GM23338 (cell line): ENCODE data around the gene ERO1A. TPM values are rescaled to one million over a fixed set of nuclear protein-coding genes. Genes with fewer than 3 reads are reported as not detected.

Experiments
- ATAC-seq: fragments of 200-7000 bp; cut with Tn5 transposase; 3 replicates; pipeline ENCODE4 v1.9.1; 2020
- DNase-seq: peaks from one replicate; pipeline ENCODE4 v3.0.0-alpha.2; 2015; ENCODE audit warnings: low spot score
- H2AFZ ChIP-seq: fragments of 200-600 bp; sonication (generic); 2 replicates; pipeline ENCODE4 v1.8.0; 2016; ENCODE audit warnings: antibody characterized with exemption, mild to moderate bottlenecking, moderate library complexity
- H3F3A ChIP-seq: fragments of 200-600 bp; sonication (generic); replicated peaks from 2 replicates; pipeline ENCODE4 v1.8.0; 2017; ENCODE audit warnings: antibody characterized with exemption, mixed run types, low read depth
- H3K27ac ChIP-seq: fragments of 200-600 bp; sonication (generic); 2 replicates; pipeline ENCODE4 v1.6.1; 2016; ENCODE audit warnings: low read depth
- H3K27me3 ChIP-seq: fragments of 200-600 bp; sonication (generic); 2 replicates; pipeline ENCODE4 v1.8.0; 2016; ENCODE audit warnings: mild to moderate bottlenecking, mixed run types, moderate library complexity; ENCODE audit not compliant: insufficient read depth
- H3K36me3 ChIP-seq: fragments of 200-600 bp; sonication (generic); 2 replicates; pipeline ENCODE4 v1.8.0; 2016; ENCODE audit warnings: mild to moderate bottlenecking; ENCODE audit not compliant: insufficient read depth
- H3K4me1 ChIP-seq: fragments of 200-600 bp; sonication (generic); 2 replicates; pipeline ENCODE4 v1.8.0; 2016; ENCODE audit warnings: mild to moderate bottlenecking, moderate library complexity; ENCODE audit not compliant: insufficient read depth
- H3K4me2 ChIP-seq: fragments of 200-600 bp; sonication (generic); 2 replicates; pipeline ENCODE4 v1.7.1; 2017; ENCODE audit warnings: mixed run types
- H3K4me3 ChIP-seq: fragments of 200-600 bp; sonication (generic); 2 replicates; pipeline ENCODE4 v1.6.1; 2016; ENCODE audit warnings: mixed run types
- H3K79me2 ChIP-seq: fragments of 200-600 bp; sonication (generic); replicated peaks from 2 replicates; pipeline ENCODE4 v1.8.0; 2017; ENCODE audit warnings: mild to moderate bottlenecking; ENCODE audit not compliant: insufficient read depth
- H3K9me2 ChIP-seq: fragments of 200-600 bp; sonication (generic); 2 replicates; pipeline ENCODE4 v1.8.0; 2017; ENCODE audit not compliant: insufficient read depth
- H4K20me1 ChIP-seq: fragments of 200-600 bp; sonication (generic); replicated peaks from 2 replicates; pipeline ENCODE4 v1.8.0; 2017; ENCODE audit warnings: mild to moderate bottlenecking; ENCODE audit not compliant: insufficient read depth
- H3K27ac Mint-ChIP-seq: 2 replicates; pipeline ENCODE4 v1.8.0; 2020; ENCODE audit warnings: inconsistent platforms, mild to moderate bottlenecking, moderate library complexity, mixed read lengths
- H3K27me3 Mint-ChIP-seq: 3 replicates; pipeline ENCODE4 v1.8.0; 2022; ENCODE audit warnings: low read depth, mild to moderate bottlenecking, moderate library complexity, mixed read lengths, inconsistent platforms; ENCODE audit not compliant: insufficient read depth, poor library complexity
- H3K36me3 Mint-ChIP-seq: 3 replicates; pipeline ENCODE4 v1.8.0; 2021; ENCODE audit warnings: low read depth, mild to moderate bottlenecking, inconsistent platforms, moderate library complexity, mixed read lengths
- H3K4me1 Mint-ChIP-seq: 3 replicates; pipeline ENCODE4 v1.8.0; 2020; ENCODE audit warnings: mild to moderate bottlenecking, inconsistent platforms, mixed read lengths
- H3K4me3 Mint-ChIP-seq: 3 replicates; pipeline ENCODE4 v1.8.0; 2021; ENCODE audit warnings: moderate library complexity, mild to moderate bottlenecking, inconsistent platforms, mixed read lengths
- H3K9me3 Mint-ChIP-seq: 3 replicates; pipeline ENCODE4 v1.8.0; 2020; ENCODE audit warnings: moderate library complexity, mild to moderate bottlenecking, inconsistent platforms, mixed read lengths
- CREB1 ChIP-seq: fragments of 250-450 bp; sonication (Bioruptor Pico); IDR thresholded peaks from 2 replicates; pipeline ENCODE4 v1.5.0; 2020; ENCODE audit warnings: low read depth, mild to moderate bottlenecking, moderate library complexity
- EZH2 ChIP-seq: fragments of 200-600 bp; sonication (generic); IDR thresholded peaks from one replicate; pipeline ENCODE4 v1.8.0; 2017; ENCODE audit warnings: antibody characterized with exemption, mild to moderate bottlenecking, low read depth; ENCODE audit not compliant: unreplicated experiment
- EZH2phosphoT487 ChIP-seq: fragments of 200-600 bp; sonication (generic); IDR thresholded peaks from one replicate; pipeline ENCODE4 v1.8.1; 2018; ENCODE audit warnings: antibody characterized with exemption; ENCODE audit not compliant: unreplicated experiment
- JUNB ChIP-seq: IDR thresholded peaks from one replicate; pipeline ENCODE4 v1.6.1; 2016; ENCODE audit warnings: antibody characterized with exemption; ENCODE audit not compliant: unreplicated experiment
- NANOG ChIP-seq: IDR thresholded peaks from 2 replicates; pipeline ENCODE4 v1.6.1; 2016; ENCODE audit warnings: antibody characterized with exemption, borderline replicate concordance
- POLR2AphosphoS5 ChIP-seq: IDR thresholded peaks from 2 replicates; pipeline ENCODE4 v1.6.1; 2016; ENCODE audit warnings: antibody characterized with exemption, low read depth
- STAT1 ChIP-seq: IDR thresholded peaks from one replicate; pipeline ENCODE4 v1.6.1; 2016; ENCODE audit warnings: antibody characterized with exemption; ENCODE audit not compliant: unreplicated experiment
- ZNF114 ChIP-seq: fragments of 250-450 bp; sonication (Bioruptor Pico); IDR thresholded peaks from 2 replicates; pipeline ENCODE4 v1.5.0; 2020; ENCODE audit warnings: mild to moderate bottlenecking, moderate library complexity
- ZNF331 ChIP-seq: fragments of 250-450 bp; sonication (Bioruptor Pico); IDR thresholded peaks from 2 replicates; pipeline ENCODE4 v1.5.0; 2020; ENCODE audit warnings: low read depth, mild to moderate bottlenecking, moderate library complexity
- polyA plus RNA-seq: library from polyadenylated mRNA; unstranded; fragments of >200 nt; fragmentation: Nextera tagmentation; extraction: Ambion mirVana; gene quantifications from 2 replicates; pipeline ENCODE4 v1.2.1, GENCODE V29; 2016
- total RNA-seq: library from RNA; depleted of rRNA; stranded (reverse); fragments of >200 nt; shearing (Covaris generic); gene quantifications from 2 replicates; pipeline ENCODE4 v1.2.3, GENCODE V29; 2014
- TF ChIP-seq, protein P1 (sequence below): IDR thresholded peaks from one replicate; pipeline ENCODE4 v1.6.1; 2018; ENCODE audit warnings: antibody characterized with exemption; ENCODE audit not compliant: unreplicated experiment
- TF ChIP-seq, protein P2 (sequence below), 2 experiments: fragments of 200-600 bp in 1 of 2; sonication (generic) in 1 of 2; conservative IDR thresholded peaks; 2 replicates each; pipeline versions ENCODE4 v1.5.1 to v1.6.1; 2016 to 2017; ENCODE audit warnings: antibody characterized with exemption in 2 of 2, low read depth in 2 of 2, mild to moderate bottlenecking in 2 of 2, moderate library complexity in 1 of 2
- TF ChIP-seq, protein P3 (sequence below): fragments of 250-450 bp; sonication (Bioruptor Pico); IDR thresholded peaks from 2 replicates; pipeline ENCODE4 v1.5.0; 2020; ENCODE audit warnings: mild to moderate bottlenecking, moderate library complexity
- TF ChIP-seq, protein P4 (sequence below): IDR thresholded peaks from 2 replicates; pipeline ENCODE4 v1.6.1; 2016; ENCODE audit warnings: antibody characterized with exemption

ERO1A gene
- total and polyA plus RNA-seq, 2 experiments from 2014 or later: 25.2 to 44.7 TPM

DNA sequence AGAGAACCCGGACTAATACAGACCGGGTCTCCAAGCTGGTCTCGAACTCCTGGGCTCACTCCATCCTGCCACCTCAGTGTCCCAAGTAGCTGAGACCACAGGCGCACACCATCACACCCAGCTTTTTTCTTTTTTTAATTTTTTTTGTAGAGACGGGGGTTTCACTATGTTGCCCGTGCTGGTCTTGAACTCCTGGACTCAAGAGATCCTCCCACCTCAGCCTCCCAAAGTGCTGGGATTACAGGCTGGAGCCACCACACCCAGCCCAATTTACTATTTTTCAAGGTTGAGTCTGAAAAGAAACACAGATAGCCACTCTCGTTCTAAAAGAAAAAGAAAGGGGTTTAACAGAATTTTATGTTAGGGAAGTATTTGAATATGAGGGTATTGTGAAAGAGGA lies 1.8 kb downstream of the ERO1A start:
- no peak overlapping the region for H3K4me2 ChIP-seq
- TF ChIP-seq POLR2AphosphoS5: no peak
- no peak for TF ChIP-seq EZH2
- TF ChIP-seq, protein P1, sequence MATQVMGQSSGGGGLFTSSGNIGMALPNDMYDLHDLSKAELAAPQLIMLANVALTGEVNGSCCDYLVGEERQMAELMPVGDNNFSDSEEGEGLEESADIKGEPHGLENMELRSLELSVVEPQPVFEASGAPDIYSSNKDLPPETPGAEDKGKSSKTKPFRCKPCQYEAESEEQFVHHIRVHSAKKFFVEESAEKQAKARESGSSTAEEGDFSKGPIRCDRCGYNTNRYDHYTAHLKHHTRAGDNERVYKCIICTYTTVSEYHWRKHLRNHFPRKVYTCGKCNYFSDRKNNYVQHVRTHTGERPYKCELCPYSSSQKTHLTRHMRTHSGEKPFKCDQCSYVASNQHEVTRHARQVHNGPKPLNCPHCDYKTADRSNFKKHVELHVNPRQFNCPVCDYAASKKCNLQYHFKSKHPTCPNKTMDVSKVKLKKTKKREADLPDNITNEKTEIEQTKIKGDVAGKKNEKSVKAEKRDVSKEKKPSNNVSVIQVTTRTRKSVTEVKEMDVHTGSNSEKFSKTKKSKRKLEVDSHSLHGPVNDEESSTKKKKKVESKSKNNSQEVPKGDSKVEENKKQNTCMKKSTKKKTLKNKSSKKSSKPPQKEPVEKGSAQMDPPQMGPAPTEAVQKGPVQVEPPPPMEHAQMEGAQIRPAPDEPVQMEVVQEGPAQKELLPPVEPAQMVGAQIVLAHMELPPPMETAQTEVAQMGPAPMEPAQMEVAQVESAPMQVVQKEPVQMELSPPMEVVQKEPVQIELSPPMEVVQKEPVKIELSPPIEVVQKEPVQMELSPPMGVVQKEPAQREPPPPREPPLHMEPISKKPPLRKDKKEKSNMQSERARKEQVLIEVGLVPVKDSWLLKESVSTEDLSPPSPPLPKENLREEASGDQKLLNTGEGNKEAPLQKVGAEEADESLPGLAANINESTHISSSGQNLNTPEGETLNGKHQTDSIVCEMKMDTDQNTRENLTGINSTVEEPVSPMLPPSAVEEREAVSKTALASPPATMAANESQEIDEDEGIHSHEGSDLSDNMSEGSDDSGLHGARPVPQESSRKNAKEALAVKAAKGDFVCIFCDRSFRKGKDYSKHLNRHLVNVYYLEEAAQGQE: no peak
- TF ChIP-seq JUNB: no peak
- no peak for TF ChIP-seq ZNF114 (CRISPR knock-in tag)
- TF ChIP-seq, protein P2, sequence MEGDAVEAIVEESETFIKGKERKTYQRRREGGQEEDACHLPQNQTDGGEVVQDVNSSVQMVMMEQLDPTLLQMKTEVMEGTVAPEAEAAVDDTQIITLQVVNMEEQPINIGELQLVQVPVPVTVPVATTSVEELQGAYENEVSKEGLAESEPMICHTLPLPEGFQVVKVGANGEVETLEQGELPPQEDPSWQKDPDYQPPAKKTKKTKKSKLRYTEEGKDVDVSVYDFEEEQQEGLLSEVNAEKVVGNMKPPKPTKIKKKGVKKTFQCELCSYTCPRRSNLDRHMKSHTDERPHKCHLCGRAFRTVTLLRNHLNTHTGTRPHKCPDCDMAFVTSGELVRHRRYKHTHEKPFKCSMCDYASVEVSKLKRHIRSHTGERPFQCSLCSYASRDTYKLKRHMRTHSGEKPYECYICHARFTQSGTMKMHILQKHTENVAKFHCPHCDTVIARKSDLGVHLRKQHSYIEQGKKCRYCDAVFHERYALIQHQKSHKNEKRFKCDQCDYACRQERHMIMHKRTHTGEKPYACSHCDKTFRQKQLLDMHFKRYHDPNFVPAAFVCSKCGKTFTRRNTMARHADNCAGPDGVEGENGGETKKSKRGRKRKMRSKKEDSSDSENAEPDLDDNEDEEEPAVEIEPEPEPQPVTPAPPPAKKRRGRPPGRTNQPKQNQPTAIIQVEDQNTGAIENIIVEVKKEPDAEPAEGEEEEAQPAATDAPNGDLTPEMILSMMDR (conservative IDR thresholded peaks at IDR 0.05; ENCODE audit: low read depth in 2 of 2): no peak
- TF ChIP-seq, protein P3, sequence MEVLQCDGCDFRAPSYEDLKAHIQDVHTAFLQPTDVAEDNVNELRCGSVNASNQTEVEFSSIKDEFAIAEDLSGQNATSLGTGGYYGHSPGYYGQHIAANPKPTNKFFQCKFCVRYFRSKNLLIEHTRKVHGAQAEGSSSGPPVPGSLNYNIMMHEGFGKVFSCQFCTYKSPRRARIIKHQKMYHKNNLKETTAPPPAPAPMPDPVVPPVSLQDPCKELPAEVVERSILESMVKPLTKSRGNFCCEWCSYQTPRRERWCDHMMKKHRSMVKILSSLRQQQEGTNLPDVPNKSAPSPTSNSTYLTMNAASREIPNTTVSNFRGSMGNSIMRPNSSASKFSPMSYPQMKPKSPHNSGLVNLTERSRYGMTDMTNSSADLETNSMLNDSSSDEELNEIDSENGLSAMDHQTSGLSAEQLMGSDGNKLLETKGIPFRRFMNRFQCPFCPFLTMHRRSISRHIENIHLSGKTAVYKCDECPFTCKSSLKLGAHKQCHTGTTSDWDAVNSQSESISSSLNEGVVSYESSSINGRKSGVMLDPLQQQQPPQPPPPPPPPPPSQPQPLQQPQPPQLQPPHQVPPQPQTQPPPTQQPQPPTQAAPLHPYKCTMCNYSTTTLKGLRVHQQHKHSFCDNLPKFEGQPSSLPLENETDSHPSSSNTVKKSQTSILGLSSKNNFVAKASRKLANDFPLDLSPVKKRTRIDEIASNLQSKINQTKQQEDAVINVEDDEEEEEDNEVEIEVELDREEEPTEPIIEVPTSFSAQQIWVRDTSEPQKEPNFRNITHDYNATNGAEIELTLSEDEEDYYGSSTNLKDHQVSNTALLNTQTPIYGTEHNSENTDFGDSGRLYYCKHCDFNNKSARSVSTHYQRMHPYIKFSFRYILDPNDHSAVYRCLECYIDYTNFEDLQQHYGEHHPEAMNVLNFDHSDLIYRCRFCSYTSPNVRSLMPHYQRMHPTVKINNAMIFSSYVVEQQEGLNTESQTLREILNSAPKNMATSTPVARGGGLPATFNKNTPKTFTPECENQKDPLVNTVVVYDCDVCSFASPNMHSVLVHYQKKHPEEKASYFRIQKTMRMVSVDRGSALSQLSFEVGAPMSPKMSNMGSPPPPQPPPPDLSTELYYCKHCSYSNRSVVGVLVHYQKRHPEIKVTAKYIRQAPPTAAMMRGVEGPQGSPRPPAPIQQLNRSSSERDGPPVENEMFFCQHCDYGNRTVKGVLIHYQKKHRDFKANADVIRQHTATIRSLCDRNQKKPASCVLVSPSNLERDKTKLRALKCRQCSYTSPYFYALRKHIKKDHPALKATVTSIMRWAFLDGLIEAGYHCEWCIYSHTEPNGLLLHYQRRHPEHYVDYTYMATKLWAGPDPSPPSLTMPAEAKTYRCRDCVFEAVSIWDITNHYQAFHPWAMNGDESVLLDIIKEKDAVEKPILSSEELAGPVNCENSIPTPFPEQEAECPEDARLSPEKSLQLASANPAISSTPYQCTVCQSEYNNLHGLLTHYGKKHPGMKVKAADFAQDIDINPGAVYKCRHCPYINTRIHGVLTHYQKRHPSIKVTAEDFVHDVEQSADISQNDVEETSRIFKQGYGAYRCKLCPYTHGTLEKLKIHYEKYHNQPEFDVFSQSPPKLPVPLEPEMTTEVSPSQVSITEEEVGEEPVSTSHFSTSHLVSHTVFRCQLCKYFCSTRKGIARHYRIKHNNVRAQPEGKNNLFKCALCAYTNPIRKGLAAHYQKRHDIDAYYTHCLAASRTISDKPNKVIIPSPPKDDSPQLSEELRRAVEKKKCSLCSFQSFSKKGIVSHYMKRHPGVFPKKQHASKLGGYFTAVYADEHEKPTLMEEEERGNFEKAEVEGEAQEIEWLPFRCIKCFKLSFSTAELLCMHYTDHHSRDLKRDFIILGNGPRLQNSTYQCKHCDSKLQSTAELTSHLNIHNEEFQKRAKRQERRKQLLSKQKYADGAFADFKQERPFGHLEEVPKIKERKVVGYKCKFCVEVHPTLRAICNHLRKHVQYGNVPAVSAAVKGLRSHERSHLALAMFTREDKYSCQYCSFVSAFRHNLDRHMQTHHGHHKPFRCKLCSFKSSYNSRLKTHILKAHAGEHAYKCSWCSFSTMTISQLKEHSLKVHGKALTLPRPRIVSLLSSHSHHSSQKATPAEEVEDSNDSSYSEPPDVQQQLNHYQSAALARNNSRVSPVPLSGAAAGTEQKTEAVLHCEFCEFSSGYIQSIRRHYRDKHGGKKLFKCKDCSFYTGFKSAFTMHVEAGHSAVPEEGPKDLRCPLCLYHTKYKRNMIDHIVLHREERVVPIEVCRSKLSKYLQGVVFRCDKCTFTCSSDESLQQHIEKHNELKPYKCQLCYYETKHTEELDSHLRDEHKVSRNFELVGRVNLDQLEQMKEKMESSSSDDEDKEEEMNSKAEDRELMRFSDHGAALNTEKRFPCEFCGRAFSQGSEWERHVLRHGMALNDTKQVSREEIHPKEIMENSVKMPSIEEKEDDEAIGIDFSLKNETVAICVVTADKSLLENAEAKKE (CRISPR knock-in tag): no peak
- TF ChIP-seq CREB1: no peak
- TF ChIP-seq NANOG: no peak
- no peak for TF ChIP-seq ZNF331 (CRISPR knock-in tag)
- TF ChIP-seq EZH2phosphoT487: no peak
- TF ChIP-seq, protein P4, sequence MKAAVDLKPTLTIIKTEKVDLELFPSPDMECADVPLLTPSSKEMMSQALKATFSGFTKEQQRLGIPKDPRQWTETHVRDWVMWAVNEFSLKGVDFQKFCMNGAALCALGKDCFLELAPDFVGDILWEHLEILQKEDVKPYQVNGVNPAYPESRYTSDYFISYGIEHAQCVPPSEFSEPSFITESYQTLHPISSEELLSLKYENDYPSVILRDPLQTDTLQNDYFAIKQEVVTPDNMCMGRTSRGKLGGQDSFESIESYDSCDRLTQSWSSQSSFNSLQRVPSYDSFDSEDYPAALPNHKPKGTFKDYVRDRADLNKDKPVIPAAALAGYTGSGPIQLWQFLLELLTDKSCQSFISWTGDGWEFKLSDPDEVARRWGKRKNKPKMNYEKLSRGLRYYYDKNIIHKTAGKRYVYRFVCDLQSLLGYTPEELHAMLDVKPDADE: no peak
- TF ChIP-seq STAT1: no peak
- peaks cover 20% of the 10 kb centered on the region for H3K4me1 ChIP-seq
- Mint-ChIP-seq H3K27me3 (peaks cover 4% of the 10 kb centered on the region), H3K9me3 (no peaks in the 10 kb centered on the region), H3K4me1 (peaks cover 22% of the 10 kb centered on the region), H3K4me3 (peak overlapping the region; percentile 42), H3K36me3 (no peaks in the 10 kb centered on the region; the same call in 2 of the 3 replicates), H3K27ac (no peak overlapping the region)
- H3K27me3 ChIP-seq: peaks cover 12% of the 10 kb centered on the region; the same call in 1 of the 2 replicates
- H3K36me3 ChIP-seq: no peaks in the 10 kb centered on the region
- no peak overlapping the region for H3K27ac ChIP-seq
- H2AFZ ChIP-seq: no peak overlapping the region
- H3F3A ChIP-seq: peaks cover 3% of the 10 kb centered on the region; the same call in 1 of the 2 replicates
- no peak for ATAC-seq
- H3K9me2 ChIP-seq: 0 out of 2 replicates have a peak, but pooled peaks cover 2% of the 10 kb centered on the region
- H4K20me1 ChIP-seq: peaks cover 7% of the 10 kb centered on the region; the same call in 1 of the 2 replicates
- no peak for DNase-seq
- no peak overlapping the region for H3K4me3 ChIP-seq
- peaks cover 60% of the 10 kb centered on the region for H3K79me2 ChIP-seq
